ENCODE results near the gene ZXDC. TPM values are rescaled to one million over a fixed set of nuclear protein-coding genes. Genes with fewer than 3 reads are reported as not detected.

ZXDC gene
- polyA plus RNA-seq, 1 experiment = 9.5 TPM

DNA sequence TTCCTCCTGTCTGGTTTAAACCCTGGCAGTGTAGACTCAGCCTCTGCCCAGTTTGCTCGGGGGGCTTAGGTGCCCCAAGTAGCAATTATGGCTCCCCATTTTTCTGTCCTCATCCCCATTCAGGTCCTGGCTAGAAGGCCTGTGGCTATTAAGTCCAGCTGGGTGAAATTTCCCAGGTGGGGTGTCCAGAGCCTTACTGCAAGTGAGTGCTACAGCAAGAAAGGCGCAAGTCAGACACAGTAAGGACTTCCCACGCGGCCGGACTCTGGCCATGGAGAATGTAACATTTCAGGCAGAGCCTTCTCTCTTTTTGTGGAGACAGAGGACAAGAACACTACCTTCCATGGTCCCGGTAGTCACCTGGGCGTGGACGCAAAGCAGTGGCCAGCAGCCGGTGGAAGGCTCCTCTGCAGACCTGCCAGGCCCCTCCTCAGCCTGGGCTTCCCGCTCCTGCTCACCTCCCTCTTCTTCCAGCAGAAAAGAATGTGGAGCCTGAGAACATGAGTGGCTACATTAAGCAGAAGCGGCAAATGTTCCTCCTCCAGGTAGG is 57.6 kb downstream of the ZXDC start:
- TF ChIP-seq, protein P1, sequence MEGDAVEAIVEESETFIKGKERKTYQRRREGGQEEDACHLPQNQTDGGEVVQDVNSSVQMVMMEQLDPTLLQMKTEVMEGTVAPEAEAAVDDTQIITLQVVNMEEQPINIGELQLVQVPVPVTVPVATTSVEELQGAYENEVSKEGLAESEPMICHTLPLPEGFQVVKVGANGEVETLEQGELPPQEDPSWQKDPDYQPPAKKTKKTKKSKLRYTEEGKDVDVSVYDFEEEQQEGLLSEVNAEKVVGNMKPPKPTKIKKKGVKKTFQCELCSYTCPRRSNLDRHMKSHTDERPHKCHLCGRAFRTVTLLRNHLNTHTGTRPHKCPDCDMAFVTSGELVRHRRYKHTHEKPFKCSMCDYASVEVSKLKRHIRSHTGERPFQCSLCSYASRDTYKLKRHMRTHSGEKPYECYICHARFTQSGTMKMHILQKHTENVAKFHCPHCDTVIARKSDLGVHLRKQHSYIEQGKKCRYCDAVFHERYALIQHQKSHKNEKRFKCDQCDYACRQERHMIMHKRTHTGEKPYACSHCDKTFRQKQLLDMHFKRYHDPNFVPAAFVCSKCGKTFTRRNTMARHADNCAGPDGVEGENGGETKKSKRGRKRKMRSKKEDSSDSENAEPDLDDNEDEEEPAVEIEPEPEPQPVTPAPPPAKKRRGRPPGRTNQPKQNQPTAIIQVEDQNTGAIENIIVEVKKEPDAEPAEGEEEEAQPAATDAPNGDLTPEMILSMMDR (IDR thresholded peaks at IDR 0.05; ENCODE audit: low read depth, low read length) = no peak
- CTCF ChIA-PET = no interaction called here
- peaks cover 40% of the 10 kb centered on the region for H3K27me3 ChIP-seq (ENCODE audit: control insufficient read depth, insufficient read depth, low read length)
- H3K4me3 ChIP-seq (ENCODE audit: low read depth, low read length) = no peak overlapping the region
- POLR2A ChIA-PET = no interaction called here
- no peaks in the 10 kb centered on the region; the same call in 1 of the 2 replicates for H3K9me3 ChIP-seq (ENCODE audit: control insufficient read depth, insufficient read depth, low read length)
- H3K27ac ChIP-seq (ENCODE audit: low read depth, low read length) = no peak overlapping the region
- no peak for DNase-seq (ENCODE audit: low read depth, low spot score)

DNA sequence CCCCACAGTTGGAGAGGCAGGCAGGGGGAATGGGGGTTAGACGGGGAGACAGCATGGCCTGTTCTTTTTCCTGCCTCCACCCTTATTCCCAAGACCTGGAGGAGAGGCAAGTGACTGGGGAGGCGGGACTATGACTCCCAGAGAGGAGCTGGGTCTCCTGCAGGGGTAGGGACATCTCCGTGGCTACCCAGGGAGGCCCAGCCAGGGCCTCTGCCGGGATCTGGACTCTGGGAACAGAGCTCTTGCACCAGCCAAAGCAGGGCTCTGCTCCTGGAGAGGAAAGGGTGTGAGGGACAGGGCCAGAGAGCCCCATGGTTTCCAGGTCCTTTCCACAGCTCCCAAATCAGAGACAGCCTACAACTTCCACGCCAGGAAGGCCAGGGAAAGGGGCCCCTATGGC is 58.2 kb downstream of the ZXDC start:
- TF ChIP-seq, protein P1 (IDR thresholded peaks at IDR 0.05; ENCODE audit: low read depth, low read length) = no peak
- Histone ChIP-seq H3K4me3 (ENCODE audit: low read depth, low read length) (no peak overlapping the region), H3K27ac (ENCODE audit: low read depth, low read length) (no peak overlapping the region), H3K9me3 (ENCODE audit: control insufficient read depth, insufficient read depth, low read length) (no peaks in the 10 kb centered on the region; the same call in 1 of the 2 replicates), H3K27me3 (ENCODE audit: control insufficient read depth, insufficient read depth, low read length) (peaks cover 40% of the 10 kb centered on the region)
- CTCF ChIA-PET = no interaction called here
- no peak for DNase-seq (ENCODE audit: low read depth, low spot score)
- POLR2A ChIA-PET = no interaction called here

DNA sequence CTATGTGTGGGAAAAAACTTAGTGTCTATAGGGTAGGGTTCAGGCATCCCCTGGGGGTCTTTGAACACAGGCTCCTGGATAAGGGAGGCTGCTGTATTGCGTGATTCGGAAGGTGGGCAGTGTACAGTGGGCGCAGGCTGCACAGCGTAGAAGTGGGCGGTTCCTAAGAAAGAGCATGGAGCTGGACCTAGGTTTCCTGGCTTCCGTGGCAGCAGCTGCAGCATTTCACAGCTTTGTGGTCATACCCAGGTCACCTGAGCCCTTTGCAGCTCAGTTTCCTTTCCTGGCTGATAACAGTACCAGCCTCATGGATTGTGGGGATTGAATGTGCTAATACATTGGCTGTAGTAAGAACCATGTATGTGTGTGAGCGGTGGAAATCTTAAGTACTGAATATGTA is 58.7 kb downstream of the ZXDC start:
- Histone ChIP-seq H3K9me3 (ENCODE audit: control insufficient read depth, insufficient read depth, low read length) (no peaks in the 10 kb centered on the region; the same call in 1 of the 2 replicates), H3K27me3 (ENCODE audit: control insufficient read depth, insufficient read depth, low read length) (peaks cover 43% of the 10 kb centered on the region), H3K4me3 (ENCODE audit: low read depth, low read length) (no peak overlapping the region), H3K27ac (ENCODE audit: low read depth, low read length) (no peak overlapping the region)
- no peak for DNase-seq (ENCODE audit: low read depth, low spot score)
- ChIA-PET POLR2A (no interaction called here), CTCF (no interaction called here)
- TF ChIP-seq, protein P1 (IDR thresholded peaks at IDR 0.05; ENCODE audit: low read depth, low read length) = no peak

DNA sequence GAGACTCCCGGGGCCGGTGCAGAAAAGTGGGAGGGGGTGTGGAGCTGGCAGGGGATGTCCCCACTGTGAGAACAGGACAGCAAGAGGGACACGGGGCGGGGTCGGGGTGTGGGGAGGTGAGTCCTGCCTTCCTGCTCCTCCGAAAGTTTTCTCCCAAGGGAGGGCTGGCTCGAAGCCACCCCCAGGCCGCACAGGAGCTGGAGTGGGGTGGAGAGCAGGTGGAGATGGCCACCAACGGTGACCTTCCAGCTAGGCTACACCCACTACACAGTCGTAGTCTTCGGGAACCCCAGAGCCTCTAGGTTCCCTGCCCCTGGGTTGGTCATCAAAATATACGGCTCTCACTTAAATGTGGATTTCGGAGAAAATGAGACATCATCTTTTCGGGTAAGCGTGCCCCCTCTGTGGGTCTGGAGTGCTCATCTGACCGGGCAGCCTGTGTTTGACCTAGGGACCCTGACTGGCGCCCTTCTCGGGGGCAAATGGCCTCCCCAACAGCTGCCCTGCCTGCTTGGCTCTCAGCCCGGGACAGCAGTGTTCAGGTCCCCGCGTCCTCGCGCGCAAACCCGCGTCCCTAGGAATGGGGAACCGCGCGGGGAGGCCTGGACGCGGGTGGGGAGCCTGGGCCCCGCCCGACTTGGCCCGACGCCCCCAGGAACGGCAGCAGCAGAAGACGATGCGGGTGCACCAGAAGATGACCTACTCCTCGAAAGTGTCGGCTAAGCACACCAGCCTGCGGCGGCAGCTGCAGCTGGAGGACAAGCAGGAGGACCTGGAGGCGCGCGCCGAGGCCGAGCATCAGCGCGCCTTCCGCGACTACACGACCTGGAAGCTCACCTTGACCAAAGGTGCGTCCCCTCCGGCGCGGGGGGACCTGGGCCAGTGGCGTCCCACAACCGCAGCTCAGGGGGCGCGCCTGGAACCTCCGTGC is 59.8 kb downstream of the ZXDC start:
- TF ChIP-seq, protein P1 (IDR thresholded peaks at IDR 0.05; ENCODE audit: low read depth, low read length) = no peak
- POLR2A ChIA-PET = no interaction called here
- peaks cover 45% of the 10 kb centered on the region for H3K27me3 ChIP-seq (ENCODE audit: control insufficient read depth, insufficient read depth, low read length)
- no peak overlapping the region for H3K4me3 ChIP-seq (ENCODE audit: low read depth, low read length)
- no peak for DNase-seq (ENCODE audit: low read depth, low spot score)
- no peak overlapping the region for H3K27ac ChIP-seq (ENCODE audit: low read depth, low read length)
- H3K9me3 ChIP-seq (ENCODE audit: control insufficient read depth, insufficient read depth, low read length) = no peaks in the 10 kb centered on the region; the same call in 1 of the 2 replicates
- CTCF ChIA-PET = no interaction called here

Data from AG04450 (cell line).